Neural cell (in vitro differentiated cells): Measurements from ENCODE around the gene MUSTN1. TPM values are rescaled to one million over a fixed set of nuclear protein-coding genes. Genes with fewer than 3 reads are reported as not detected.

Experiments
- H2AFZ ChIP-seq: fragments of 200-600, 300-800 bp; sonication (generic), shearing (Covaris generic); 2 replicates; pipeline ENCODE4 v1.6.0; 2014; ENCODE audit warnings: low read depth, mild to moderate bottlenecking, antibody characterized with exemption, low read length, moderate library complexity
- H3F3A ChIP-seq: fragments of 200-600 bp; shearing (Covaris generic); 2 replicates; pipeline ENCODE4 v1.6.1; 2016; ENCODE audit warnings: mild to moderate bottlenecking, moderate library complexity, mixed read lengths, antibody characterized with exemption, low read length; ENCODE audit not compliant: insufficient read depth, poor library complexity, severe bottlenecking
- H3K27ac ChIP-seq: fragments of 200-600, 300-800 bp; sonication (generic), shearing (Covaris generic); 2 replicates; pipeline ENCODE4 v1.5.1; 2014; ENCODE audit warnings: mild to moderate bottlenecking, low read length, moderate library complexity
- H3K27me3 ChIP-seq: fragments of 300-800, 200-600 bp; sonication (generic), shearing (Covaris generic); 2 replicates; pipeline ENCODE4 v1.6.0; 2014; ENCODE audit warnings: mild to moderate bottlenecking, low read depth, low read length, moderate library complexity; ENCODE audit not compliant: insufficient read depth
- H3K36me3 ChIP-seq: fragments of 300-800, 200-600 bp; sonication (generic), shearing (Covaris generic); 2 replicates; pipeline ENCODE4 v1.5.1; 2014; ENCODE audit warnings: mild to moderate bottlenecking, antibody characterized with exemption, low read length, moderate library complexity; ENCODE audit not compliant: insufficient read depth
- H3K4me2 ChIP-seq: fragments of 300-800, 200-600 bp; sonication (generic), shearing (Covaris generic); 2 replicates; pipeline ENCODE4 v1.6.0; 2014; ENCODE audit warnings: mild to moderate bottlenecking, low read length
- H3K4me3 ChIP-seq: fragments of 300-800, 200-600 bp; sonication (generic), shearing (Covaris generic); 2 replicates; pipeline ENCODE4 v1.5.1; 2014; ENCODE audit warnings: mild to moderate bottlenecking, low read length, moderate library complexity
- H3K79me2 ChIP-seq: fragments of 200-600 bp; shearing (Covaris generic); replicated peaks from 2 replicates; pipeline ENCODE4 v1.6.0; 2014; ENCODE audit warnings: mild to moderate bottlenecking, low read length, moderate library complexity; ENCODE audit not compliant: insufficient read depth
- H3K9ac ChIP-seq: fragments of 300-800, 200-600 bp; sonication (generic), shearing (Covaris generic); 2 replicates; pipeline ENCODE4 v1.6.1; 2016; ENCODE audit warnings: mild to moderate bottlenecking, low read length, mixed read lengths
- H3K9me2 ChIP-seq: fragments of 200-600 bp; shearing (Covaris generic); 2 replicates; pipeline ENCODE4 v1.6.1; 2016; ENCODE audit warnings: mild to moderate bottlenecking, low read length, mixed read lengths; ENCODE audit not compliant: insufficient read depth
- H3K9me3 ChIP-seq: fragments of 200-600, 300-800 bp; sonication (generic), shearing (Covaris generic); 2 replicates; pipeline ENCODE4 v1.6.1; 2016; ENCODE audit warnings: mild to moderate bottlenecking, mixed run types, low read length, moderate library complexity, mixed read lengths
- H4K20me1 ChIP-seq: fragments of 200-600 bp; shearing (Covaris generic); 2 replicates; pipeline ENCODE4 v1.6.1; 2016; ENCODE audit warnings: mild to moderate bottlenecking, mixed run types; ENCODE audit not compliant: insufficient read depth
- EP300 ChIP-seq: fragments of 450-650 bp; conservative IDR thresholded peaks from 2 replicates; pipeline ENCODE4 v1.6.1; 2014; ENCODE audit warnings: antibody characterized with exemption, mild to moderate bottlenecking, moderate library complexity; ENCODE audit not compliant: poor library complexity, severe bottlenecking
- EZH2 ChIP-seq: fragments of 200-600, 300-800 bp; shearing (Covaris generic), sonication (generic); IDR thresholded peaks from 2 replicates; pipeline ENCODE4 v1.6.1; 2014; ENCODE audit warnings: antibody characterized with exemption, low read length, borderline replicate concordance, mild to moderate bottlenecking; ENCODE audit not compliant: insufficient read depth, poor library complexity, severe bottlenecking
- MXI1 ChIP-seq: fragments of 450-650 bp; conservative IDR thresholded peaks from 2 replicates; pipeline ENCODE4 v1.6.1; 2014; ENCODE audit warnings: antibody characterized with exemption, mild to moderate bottlenecking; ENCODE audit not compliant: poor library complexity, severe bottlenecking
- POLR2AphosphoS5 ChIP-seq: IDR thresholded peaks from 2 replicates; pipeline ENCODE4 v1.6.1; 2012
- RAD21 ChIP-seq: fragments of 450-650 bp; conservative IDR thresholded peaks from 2 replicates; pipeline ENCODE4 v1.6.1; 2014; ENCODE audit warnings: antibody characterized with exemption, mild to moderate bottlenecking, moderate library complexity
- SMC3 ChIP-seq: fragments of 450-650 bp; conservative IDR thresholded peaks from 2 replicates; pipeline ENCODE4 v1.6.1; 2014; ENCODE audit warnings: antibody characterized with exemption, mild to moderate bottlenecking, moderate library complexity; ENCODE audit not compliant: poor library complexity
- TAF1 ChIP-seq: IDR thresholded peaks from 2 replicates; pipeline ENCODE4 v1.6.1; 2012; ENCODE audit warnings: low read depth
- polyA plus RNA-seq: library from polyadenylated mRNA; depleted of rRNA; stranded (reverse); fragments of >200 nt; gene quantifications from 2 replicates; pipeline ENCODE4 v1.2.3, GENCODE V29; 2014
- TF ChIP-seq, protein P1 (sequence below): IDR thresholded peaks from 2 replicates; pipeline ENCODE4 v1.6.1; 2012; ENCODE audit warnings: borderline replicate concordance
- TF ChIP-seq, protein P2 (sequence below): fragments of 450-650 bp; IDR thresholded peaks from 2 replicates; pipeline ENCODE4 v1.5.1; 2014; ENCODE audit warnings: antibody characterized with exemption, mild to moderate bottlenecking, moderate library complexity; ENCODE audit not compliant: poor library complexity, severe bottlenecking

The MUSTN1 gene
- polyA plus RNA-seq, 1 donor from 2014 or later, result not detected

DNA sequence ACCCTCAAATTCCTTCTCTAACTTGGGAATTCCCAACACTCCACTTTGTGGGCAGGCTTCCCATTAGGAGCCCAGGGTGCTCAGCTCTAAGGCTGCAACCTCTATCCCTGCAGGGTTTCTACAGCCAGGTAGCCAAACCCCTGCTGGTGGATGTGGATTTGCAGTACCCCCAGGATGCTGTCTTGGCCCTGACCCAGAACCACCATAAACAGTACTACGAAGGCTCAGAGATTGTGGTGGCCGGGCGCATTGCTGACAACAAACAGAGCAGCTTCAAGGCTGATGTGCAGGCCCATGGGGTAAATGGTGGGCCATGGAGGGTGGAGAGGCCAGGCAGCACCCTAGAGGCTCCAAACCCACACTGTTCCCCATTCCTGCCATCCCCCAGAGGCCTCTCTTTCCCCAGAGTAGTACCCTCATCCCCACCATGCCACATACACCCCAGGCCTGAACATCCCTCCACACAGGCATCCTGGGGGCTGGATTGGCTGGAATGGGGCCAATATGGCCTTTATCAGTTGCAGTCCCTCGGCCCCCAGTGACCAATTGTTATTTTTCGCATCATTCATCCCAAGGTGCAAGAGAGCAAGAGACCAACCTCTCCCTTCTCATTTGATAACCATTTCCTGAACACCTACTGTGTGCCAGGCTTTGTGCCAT, 49.8 kb downstream of the MUSTN1 start:
- Histone ChIP-seq H3K27me3 (no peaks in the 10 kb centered on the region), H3K4me2 (no peak overlapping the region), H3K4me3 (no peak overlapping the region), H4K20me1 (no peaks in the 10 kb centered on the region), H3K36me3 (no peaks in the 10 kb centered on the region), H3K9me2 (no peaks in the 10 kb centered on the region), H2AFZ (no peak overlapping the region), H3K79me2 (no peaks in the 10 kb centered on the region), H3K9me3 (no peaks in the 10 kb centered on the region), H3K27ac (no peak overlapping the region), H3F3A (no peaks in the 10 kb centered on the region), H3K9ac (no peak overlapping the region)
- TF ChIP-seq SMC3 (no peak), EZH2 (no peak), MXI1 (no peak), EP300 (no peak), TAF1 (no peak), POLR2AphosphoS5 (no peak), RAD21 (no peak)
- TF ChIP-seq, protein P1, sequence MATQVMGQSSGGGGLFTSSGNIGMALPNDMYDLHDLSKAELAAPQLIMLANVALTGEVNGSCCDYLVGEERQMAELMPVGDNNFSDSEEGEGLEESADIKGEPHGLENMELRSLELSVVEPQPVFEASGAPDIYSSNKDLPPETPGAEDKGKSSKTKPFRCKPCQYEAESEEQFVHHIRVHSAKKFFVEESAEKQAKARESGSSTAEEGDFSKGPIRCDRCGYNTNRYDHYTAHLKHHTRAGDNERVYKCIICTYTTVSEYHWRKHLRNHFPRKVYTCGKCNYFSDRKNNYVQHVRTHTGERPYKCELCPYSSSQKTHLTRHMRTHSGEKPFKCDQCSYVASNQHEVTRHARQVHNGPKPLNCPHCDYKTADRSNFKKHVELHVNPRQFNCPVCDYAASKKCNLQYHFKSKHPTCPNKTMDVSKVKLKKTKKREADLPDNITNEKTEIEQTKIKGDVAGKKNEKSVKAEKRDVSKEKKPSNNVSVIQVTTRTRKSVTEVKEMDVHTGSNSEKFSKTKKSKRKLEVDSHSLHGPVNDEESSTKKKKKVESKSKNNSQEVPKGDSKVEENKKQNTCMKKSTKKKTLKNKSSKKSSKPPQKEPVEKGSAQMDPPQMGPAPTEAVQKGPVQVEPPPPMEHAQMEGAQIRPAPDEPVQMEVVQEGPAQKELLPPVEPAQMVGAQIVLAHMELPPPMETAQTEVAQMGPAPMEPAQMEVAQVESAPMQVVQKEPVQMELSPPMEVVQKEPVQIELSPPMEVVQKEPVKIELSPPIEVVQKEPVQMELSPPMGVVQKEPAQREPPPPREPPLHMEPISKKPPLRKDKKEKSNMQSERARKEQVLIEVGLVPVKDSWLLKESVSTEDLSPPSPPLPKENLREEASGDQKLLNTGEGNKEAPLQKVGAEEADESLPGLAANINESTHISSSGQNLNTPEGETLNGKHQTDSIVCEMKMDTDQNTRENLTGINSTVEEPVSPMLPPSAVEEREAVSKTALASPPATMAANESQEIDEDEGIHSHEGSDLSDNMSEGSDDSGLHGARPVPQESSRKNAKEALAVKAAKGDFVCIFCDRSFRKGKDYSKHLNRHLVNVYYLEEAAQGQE, result no peak
- TF ChIP-seq, protein P2, sequence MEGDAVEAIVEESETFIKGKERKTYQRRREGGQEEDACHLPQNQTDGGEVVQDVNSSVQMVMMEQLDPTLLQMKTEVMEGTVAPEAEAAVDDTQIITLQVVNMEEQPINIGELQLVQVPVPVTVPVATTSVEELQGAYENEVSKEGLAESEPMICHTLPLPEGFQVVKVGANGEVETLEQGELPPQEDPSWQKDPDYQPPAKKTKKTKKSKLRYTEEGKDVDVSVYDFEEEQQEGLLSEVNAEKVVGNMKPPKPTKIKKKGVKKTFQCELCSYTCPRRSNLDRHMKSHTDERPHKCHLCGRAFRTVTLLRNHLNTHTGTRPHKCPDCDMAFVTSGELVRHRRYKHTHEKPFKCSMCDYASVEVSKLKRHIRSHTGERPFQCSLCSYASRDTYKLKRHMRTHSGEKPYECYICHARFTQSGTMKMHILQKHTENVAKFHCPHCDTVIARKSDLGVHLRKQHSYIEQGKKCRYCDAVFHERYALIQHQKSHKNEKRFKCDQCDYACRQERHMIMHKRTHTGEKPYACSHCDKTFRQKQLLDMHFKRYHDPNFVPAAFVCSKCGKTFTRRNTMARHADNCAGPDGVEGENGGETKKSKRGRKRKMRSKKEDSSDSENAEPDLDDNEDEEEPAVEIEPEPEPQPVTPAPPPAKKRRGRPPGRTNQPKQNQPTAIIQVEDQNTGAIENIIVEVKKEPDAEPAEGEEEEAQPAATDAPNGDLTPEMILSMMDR, result no peak

GRCh38 chr3:52784021-52784621, 50.7 kb downstream of the MUSTN1 start:
- H3K27ac ChIP-seq, result no peak overlapping the region
- no peaks in the 10 kb centered on the region for H3K9me2 ChIP-seq
- H2AFZ ChIP-seq, result no peak overlapping the region
- H3K36me3 ChIP-seq, result no peaks in the 10 kb centered on the region
- no peaks in the 10 kb centered on the region for H3K27me3 ChIP-seq
- H3K9me3 ChIP-seq, result no peaks in the 10 kb centered on the region
- no peaks in the 10 kb centered on the region for H4K20me1 ChIP-seq
- TF ChIP-seq EZH2, result no peak
- TF ChIP-seq, protein P2, result no peak
- no peak for TF ChIP-seq EP300
- no peak for TF ChIP-seq MXI1
- no peak for TF ChIP-seq SMC3
- TF ChIP-seq TAF1, result no peak
- no peak for TF ChIP-seq POLR2AphosphoS5
- no peak for TF ChIP-seq RAD21
- no peak overlapping the region for H3K4me3 ChIP-seq
- H3K79me2 ChIP-seq, result no peaks in the 10 kb centered on the region
- no peaks in the 10 kb centered on the region for H3F3A ChIP-seq
- no peak overlapping the region for H3K9ac ChIP-seq
- no peak overlapping the region for H3K4me2 ChIP-seq
